Esophagus squamous epithelium (tissue), 4 donors: ENCODE results near the gene A4GNT.

Experiments
- POLR2A ChIP-seq, 4 donors: fragments of 450-650 bp; IDR thresholded peaks; one replicate each; pipeline ENCODE4 v1.6.1; 2017; ENCODE audit warnings: antibody characterized with exemption in 4 of 4, mild to moderate bottlenecking in 4 of 4, moderate library complexity in 3 of 4
- TF ChIP-seq, protein P1 (sequence below), 6 experiments: fragments of 450-650 bp in 4 of 6; fragments of 200-600 bp in 2 of 6; sonication (generic) in 2 of 6; IDR thresholded peaks; one replicate each; pipeline ENCODE4 v1.5.1; 2016 to 2019; ENCODE audit warnings: antibody characterized with exemption in 6 of 6, mild to moderate bottlenecking in 4 of 6, moderate library complexity in 4 of 6

DNA sequence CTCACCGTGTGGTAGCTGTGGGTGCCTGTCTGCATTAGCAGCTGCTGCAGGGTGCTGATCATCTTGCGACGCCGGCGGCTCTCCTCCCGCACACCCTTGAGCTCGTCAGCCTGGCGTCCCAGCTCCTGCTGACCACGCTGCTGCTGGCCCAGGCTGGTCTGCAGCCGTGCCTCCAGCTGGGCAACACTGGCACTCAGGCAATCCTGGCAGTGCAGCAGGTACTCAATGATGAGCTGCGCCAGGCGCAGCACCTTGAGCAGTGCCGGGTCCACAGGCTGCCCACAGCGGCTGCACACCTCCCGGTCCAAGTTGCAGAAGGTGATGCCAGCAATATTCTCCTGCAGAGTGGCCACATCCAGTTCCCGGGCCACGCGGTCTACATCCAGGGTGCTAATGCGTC, 28.7 kb downstream of the A4GNT start:
- TF ChIP-seq, protein P1, sequence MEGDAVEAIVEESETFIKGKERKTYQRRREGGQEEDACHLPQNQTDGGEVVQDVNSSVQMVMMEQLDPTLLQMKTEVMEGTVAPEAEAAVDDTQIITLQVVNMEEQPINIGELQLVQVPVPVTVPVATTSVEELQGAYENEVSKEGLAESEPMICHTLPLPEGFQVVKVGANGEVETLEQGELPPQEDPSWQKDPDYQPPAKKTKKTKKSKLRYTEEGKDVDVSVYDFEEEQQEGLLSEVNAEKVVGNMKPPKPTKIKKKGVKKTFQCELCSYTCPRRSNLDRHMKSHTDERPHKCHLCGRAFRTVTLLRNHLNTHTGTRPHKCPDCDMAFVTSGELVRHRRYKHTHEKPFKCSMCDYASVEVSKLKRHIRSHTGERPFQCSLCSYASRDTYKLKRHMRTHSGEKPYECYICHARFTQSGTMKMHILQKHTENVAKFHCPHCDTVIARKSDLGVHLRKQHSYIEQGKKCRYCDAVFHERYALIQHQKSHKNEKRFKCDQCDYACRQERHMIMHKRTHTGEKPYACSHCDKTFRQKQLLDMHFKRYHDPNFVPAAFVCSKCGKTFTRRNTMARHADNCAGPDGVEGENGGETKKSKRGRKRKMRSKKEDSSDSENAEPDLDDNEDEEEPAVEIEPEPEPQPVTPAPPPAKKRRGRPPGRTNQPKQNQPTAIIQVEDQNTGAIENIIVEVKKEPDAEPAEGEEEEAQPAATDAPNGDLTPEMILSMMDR (IDR thresholded peaks at IDR 0.05), result no peak
- no peak for TF ChIP-seq POLR2A (IDR thresholded peaks at IDR 0.05)
